HG02678 (cell line): ENCODE results near the gene SYNE2.
A peak's percentile ranks its signal among the peaks of the same experiment; 100 is the strongest.
"Not testable (repeated sequence)": the region's sequence is repeated elsewhere in the genome, so short reads cannot be mapped to it uniquely, and the experiment has no call there.

Experiments used
- ATAC-seq: cut with Tn5 transposase; IDR thresholded peaks from one replicate; pipeline ENCODE4 v1.9.1; 2021; ENCODE audit warnings: mild to moderate bottlenecking, moderate library complexity; ENCODE audit not compliant: unreplicated experiment

Gene SYNE2, protein sequence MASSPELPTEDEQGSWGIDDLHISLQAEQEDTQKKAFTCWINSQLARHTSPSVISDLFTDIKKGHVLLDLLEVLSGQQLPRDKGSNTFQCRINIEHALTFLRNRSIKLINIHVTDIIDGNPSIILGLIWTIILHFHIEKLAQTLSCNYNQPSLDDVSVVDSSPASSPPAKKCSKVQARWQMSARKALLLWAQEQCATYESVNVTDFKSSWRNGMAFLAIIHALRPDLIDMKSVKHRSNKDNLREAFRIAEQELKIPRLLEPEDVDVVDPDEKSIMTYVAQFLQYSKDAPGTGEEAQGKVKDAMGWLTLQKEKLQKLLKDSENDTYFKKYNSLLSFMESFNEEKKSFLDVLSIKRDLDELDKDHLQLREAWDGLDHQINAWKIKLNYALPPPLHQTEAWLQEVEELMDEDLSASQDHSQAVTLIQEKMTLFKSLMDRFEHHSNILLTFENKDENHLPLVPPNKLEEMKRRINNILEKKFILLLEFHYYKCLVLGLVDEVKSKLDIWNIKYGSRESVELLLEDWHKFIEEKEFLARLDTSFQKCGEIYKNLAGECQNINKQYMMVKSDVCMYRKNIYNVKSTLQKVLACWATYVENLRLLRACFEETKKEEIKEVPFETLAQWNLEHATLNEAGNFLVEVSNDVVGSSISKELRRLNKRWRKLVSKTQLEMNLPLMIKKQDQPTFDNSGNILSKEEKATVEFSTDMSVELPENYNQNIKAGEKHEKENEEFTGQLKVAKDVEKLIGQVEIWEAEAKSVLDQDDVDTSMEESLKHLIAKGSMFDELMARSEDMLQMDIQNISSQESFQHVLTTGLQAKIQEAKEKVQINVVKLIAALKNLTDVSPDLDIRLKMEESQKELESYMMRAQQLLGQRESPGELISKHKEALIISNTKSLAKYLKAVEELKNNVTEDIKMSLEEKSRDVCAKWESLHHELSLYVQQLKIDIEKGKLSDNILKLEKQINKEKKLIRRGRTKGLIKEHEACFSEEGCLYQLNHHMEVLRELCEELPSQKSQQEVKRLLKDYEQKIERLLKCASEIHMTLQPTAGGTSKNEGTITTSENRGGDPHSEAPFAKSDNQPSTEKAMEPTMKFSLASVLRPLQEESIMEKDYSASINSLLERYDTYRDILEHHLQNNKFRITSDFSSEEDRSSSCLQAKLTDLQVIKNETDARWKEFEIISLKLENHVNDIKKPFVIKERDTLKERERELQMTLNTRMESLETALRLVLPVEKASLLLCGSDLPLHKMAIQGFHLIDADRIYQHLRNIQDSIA (N-terminal part only)

DNA sequence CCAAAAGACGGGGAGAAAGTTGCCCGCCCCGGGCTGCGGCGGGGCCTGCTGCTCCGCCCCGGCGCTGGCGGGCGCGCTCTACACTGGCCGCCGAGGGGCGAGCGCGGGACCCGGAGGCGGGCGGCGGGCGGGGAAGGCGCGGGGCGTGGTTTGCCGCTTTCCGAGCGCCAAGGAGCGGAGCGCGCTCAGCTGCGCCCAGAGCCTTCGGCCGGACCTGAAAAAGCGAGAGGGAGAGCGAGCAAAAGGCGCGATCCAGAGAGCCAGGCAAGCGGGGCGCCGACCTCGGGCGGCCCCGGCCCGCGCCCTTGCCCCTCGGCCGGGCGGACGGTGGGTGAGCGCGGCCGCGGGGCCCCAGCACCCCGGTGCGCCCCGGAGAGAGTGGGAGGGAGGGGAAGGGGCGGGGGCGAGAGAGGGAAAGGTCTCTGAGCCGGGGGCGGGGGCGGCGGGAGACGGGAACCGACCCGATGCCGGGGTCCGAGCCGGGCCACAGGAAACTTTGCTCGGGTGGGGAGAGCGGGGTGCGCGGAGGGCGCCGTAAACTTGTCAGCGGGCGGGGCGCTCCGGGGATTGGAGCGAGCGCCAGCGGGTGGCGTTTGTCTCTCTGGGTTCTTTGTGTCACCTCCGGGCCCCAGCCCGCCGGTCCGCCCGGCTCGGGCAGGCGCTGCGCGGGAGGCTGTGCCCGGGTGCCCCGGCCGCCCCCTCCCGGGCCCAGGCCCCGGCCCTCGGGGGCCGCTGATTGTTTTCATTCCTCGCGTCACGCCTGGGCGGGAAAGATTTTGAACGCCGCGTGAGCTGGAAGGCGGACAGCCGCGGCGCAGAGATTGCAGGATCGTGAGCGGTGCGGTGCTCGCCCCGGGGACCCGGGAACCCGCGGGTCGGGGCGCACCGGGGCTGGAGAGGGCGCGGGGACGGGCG lies at the start of gene SYNE2:
SYNE2 (plus strand) TSS at position 188 of the 915 bp plus-strand sequence. CDS start 56,145 bp downstream, outside the sequence.
- ATAC-seq, result peak; percentile 88

DNA sequence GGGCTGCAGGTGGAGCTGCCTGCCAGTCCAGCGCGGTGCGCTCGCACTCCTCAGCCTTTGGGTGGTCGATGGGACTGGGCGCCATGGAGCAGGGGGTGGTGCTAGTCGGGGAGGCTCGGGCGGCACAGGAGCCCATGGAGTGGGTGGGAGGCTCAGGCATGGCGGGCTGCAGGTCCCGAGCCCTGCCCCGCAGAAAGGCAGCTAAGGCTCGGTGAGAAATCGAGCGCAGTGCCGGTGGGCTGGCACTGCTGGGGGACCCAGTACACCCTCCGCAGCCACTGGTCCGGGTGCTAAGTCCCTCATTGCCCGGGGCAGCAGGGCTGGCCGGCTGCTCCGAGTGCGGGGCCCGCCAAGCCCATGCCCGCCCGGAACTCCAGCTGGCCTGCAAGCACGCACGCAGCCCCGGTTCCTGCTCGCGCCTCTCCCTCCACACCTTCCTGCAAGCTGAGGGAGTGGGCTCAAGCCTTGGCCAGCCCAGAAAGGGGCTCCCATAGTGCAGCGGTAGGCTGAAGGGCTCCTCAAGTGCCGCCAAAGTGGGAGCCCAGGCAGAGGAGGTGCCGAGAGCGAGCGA lies 49.5 kb upstream of the SYNE2 start:
- ATAC-seq, result not testable (repeated sequence)

DNA sequence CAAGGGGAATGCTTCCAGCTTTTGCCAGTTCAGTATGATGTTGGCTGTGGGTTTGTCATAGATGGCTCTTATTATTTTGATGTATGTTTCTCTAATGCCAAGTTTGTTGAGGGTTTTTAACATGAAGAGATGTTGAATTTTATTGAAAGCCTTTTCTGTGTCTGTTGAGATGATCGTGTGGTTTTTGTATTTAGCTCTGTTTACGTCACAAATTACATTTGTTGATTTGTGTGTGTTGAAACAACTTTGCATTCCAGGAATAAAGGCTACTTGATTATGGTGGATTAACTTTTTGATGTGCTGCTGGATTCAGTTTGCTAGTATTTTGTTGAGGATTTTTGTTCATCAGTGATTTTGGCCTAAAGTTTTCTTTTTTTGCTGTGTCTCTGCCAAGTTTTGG lies 46.7 kb upstream of the SYNE2 start:
- not testable (repeated sequence) for ATAC-seq

DNA sequence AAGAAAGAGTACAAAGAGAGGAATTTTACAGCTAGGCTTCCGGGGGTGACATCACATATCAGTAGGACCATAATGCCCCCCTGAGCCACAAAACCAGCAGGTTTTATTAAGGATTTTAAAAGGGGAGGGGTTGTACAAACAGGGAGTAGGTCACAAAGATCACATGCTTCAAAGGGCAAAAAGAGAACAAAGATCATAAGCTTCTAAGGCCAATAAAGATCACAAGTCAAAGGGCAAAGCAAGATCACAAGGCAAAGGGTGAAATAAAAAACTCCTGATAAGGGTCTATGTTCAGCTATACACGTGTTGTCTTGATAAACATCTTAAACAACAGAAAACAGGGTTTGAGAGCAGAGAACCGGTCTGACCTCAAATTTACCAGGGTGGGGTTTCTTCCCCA lies 41.1 kb upstream of the SYNE2 start:
- not testable (repeated sequence) for ATAC-seq

DNA sequence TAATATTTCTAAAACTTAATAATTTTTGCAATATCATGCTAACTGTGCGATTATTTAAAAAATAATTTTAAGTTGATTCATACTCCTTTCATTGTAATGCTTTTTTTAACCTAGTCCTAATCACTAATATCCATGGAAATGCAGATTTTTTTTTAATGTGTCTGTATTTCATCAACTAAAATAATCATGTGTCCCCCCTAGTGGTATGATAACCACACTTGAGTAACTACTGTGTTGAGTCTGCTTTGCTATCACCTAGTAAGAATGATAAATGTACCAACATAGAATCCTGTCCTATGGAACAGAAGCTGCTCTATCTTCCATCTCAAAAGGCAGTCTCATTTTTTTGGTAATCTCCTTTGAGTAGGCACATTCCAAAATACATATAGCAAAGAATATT lies 19.1 kb upstream of the SYNE2 start:
- ATAC-seq, result no peak

DNA sequence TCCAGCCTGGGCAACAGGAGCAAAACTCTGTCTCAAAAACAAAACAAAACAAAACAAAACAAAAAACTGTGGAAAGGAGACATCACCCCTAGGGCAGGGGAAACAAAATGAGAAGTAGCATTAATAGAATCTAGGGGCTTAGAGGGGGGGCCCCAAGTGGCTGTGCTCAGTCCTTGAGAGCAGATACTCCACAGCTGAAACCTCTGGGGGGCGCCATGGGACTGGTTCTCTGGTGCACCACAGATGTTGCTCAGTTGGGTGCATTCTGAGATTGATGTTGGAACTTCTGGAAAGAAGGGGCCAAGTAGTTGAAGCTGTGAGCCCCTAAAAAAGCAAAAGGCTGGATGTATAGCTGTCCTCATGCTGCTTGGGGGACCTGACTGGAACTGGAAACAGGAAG lies 11.8 kb upstream of the SYNE2 start:
- ATAC-seq, result no peak

DNA sequence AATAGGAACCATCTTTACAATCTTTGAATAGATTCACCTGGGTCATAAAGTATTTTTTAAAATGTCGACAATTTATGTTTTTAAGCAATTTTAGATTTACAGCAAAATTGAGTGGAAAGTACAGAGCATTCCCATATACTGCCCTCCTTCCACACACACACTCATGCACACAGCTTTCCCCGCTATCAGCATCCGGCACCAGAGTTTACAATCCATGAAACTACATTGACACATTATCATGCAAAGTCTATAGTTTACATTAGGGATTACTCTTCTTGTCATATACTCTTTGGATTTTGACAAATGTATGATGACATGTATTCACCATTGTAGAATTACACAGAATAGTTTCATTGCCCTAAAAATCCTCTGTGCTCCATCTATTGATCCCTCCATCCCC lies 9.0 kb upstream of the SYNE2 start:
- ATAC-seq, result no peak

DNA sequence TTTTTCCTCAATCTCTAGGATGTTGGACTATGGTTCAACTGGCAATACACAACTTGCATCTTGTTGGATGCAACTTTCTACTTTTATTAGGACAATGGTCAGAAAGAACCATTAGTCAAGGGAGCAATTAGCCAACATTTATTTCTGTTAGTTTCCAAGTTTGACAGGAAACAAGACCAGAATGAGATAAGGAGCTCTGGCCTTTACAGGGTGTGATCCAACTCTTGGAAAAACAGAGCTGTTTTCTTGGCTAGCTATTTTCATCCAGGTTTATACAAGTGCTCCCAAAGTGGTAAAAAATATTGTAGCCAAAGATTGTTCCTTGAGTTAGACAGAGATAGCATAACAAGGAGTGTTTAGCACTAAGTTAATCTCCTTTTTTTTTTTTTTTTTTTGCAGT lies 3.9 kb upstream of the SYNE2 start:
- ATAC-seq, result no peak

DNA sequence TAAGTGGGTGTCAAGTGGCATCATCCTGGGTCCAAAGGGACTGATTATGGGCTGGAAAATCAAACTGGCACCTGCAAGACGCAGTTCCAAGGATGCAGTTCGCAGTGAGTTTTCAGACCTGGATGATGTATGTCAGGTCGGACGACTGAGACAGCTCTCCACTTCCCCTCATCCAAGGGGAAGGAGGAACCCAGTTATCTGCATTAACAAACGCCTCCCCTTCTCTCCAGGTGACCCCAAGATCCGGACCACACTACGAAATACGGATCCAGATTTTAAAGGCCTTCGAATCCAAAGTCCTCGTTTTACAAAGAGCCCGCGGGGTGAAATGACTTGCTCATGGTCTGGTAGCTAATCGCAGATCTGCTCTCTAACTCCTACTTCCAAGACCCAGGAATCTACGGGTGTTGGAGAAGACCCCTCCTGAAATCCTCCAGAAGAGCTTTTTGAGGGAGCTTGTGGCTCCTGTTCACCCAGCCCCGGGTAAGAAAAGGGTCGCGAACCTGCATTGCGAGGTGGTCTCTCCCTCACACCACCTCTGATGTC lies 460 bp upstream of the SYNE2 start:
- peak; percentile 2 for ATAC-seq

DNA sequence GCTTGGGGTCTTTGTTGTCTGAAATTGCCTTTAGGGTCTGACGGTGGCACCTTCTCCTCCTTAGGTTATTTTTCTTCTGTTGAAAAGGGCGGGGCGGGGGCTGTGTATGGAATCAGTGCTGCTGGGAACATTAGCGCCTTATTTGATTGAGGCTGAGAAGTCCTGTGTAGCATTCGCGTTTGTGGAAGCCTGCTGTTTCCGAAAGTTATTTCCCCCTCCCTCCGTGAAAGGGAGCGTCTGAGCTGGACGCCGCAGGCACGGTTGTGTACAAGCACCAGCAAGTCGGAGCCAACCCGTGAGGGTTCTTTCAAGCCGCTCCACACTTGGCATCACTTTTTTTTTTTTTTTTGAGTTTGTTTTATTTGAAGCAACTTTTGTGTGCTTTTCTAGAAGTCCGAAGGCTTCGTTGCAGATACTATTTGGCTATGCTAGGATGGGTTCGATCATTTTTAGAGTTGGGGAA lies 1.1 kb downstream of the SYNE2 start:
- peak; percentile 33 for ATAC-seq

DNA sequence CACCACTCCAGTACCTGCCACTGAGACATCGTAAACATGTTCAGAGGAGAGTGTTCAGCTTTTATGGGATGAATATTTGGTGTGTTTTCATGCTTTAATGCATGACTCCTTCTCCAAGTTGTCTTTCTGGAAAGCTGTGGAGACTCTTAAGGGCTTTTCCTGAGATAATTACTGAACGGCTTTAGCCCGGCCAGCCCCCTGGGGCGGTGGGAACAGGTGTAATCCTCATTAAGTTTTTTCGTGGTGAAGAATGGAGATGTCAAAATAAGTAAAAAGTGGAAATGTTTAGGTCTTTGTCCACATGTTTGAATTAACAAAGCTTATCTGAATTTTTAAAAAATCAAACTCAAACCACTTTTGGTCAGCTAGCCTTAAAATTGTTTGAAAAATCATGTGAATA lies 1.5 kb downstream of the SYNE2 start:
- ATAC-seq, result no peak

DNA sequence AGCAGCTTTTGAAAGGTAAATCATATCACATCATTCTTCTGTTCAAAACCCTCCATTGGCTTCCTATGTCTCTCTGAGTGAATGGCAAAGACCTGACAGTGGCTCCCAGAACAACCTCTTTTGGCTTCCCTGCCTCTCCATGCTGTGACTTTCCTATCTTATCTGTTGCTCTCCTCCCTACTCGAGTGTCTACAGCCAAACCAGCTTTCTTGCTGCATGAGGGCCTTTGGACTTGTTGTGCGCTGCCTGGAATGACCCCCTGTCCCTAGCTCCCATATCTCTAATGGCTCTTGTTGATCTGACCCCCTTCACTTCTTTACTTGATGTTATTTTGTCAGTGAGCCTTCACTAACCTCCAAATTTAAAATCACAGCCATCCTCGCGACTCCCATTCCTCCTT lies 2.5 kb downstream of the SYNE2 start:
- ATAC-seq, result no peak

DNA sequence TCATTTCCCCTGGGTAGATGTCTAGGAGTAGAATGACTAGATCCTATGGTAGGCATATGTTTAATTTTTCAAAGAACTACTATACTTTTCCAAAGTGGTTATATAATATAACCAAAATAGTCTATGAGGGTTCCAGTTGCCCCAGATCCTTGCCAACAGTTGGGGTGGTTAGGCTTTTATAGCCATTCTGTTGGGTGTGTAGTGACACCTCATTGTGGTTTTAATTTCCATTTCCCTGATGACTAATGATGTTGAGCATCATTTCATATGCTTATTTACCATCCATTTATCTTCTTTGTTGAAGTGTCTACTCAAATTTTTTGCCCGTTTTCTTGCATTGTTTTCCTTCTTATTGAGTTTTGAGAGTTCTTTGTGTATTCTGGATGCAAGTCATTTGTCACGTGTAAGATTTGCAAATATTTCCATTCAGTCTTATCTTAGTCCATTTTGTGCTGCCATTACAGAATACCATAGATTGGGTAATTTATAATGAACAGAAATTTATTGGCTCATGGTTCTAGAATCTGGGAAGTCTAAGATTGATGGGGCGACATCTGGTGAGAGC lies 4.7 kb downstream of the SYNE2 start:
- no peak for ATAC-seq

DNA sequence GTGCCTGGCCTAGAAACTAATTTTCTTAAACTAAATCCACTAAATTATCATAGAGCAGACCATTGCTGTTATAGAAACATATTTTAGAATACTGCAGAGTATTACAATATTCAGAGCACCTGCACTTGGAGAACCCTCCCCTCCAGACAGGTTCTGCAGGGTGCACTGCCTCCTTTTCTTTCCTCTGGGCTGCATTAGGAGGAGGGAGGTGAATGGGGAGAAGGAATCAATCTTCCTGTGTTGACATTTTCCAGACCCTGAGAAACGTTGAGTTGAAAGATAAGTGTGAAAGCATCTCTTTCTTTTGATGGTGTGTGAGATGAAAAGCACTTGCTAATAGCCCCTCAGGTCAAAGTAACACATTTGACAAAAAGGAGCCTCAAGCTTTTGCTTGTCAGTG lies 7.3 kb downstream of the SYNE2 start:
- no peak for ATAC-seq

DNA sequence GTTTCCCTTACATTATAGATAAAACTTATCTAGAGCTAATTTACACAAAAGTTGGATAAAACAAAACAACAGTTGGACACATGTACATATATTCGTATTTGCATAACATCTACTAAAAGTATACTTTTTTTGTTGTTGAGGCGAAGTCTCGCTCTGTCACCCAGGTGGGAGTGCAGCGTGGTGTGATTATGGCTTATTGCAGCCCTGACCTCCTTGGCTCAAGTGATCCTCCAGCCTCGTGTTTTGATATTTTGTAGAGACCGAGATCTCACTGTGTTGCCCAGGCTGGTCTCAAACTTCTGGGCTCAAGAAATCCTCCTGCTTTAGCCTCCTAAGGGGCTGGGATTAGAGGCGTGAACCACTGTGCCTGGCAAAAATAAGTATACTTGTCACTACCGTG lies 9.4 kb downstream of the SYNE2 start:
- no peak for ATAC-seq

DNA sequence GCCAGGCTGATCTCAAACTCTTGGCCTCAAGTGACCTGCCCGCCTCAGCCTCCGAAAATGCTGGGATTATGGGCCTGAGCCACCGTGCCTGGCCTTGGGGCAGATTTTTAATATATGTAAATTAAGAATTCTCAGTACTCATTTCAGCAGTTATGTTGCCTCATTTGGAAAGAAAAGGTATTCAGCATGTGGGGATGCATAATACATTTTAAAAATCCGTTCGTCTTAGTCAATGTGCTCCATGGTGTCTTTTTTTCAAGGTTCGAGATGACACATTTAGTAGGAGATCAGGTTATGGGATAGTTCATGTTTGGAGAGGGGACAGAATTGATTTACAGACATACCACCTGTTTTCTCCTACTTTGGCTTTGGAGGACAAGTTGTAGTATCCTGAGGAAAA lies 10.2 kb downstream of the SYNE2 start:
- ATAC-seq, result no peak

DNA sequence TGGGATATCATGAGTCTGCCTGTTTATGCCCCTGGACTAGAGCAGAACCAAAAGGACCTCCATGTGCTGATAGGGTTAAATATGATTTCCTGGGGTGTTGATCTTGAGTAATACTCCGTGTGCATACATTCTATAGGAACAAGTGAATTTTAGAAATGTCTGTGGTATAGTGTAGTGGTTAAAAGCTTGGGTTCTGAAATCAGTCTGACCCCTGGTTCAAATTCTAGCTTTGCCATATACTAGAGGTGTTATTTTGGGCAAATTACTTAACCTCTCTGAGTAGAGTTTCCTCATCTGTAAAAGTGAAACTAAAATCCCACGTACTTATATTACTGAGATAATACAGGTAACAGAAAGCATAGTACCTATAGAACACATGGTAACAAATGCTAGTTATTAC lies 12.0 kb downstream of the SYNE2 start:
- ATAC-seq, result peak; percentile 38

DNA sequence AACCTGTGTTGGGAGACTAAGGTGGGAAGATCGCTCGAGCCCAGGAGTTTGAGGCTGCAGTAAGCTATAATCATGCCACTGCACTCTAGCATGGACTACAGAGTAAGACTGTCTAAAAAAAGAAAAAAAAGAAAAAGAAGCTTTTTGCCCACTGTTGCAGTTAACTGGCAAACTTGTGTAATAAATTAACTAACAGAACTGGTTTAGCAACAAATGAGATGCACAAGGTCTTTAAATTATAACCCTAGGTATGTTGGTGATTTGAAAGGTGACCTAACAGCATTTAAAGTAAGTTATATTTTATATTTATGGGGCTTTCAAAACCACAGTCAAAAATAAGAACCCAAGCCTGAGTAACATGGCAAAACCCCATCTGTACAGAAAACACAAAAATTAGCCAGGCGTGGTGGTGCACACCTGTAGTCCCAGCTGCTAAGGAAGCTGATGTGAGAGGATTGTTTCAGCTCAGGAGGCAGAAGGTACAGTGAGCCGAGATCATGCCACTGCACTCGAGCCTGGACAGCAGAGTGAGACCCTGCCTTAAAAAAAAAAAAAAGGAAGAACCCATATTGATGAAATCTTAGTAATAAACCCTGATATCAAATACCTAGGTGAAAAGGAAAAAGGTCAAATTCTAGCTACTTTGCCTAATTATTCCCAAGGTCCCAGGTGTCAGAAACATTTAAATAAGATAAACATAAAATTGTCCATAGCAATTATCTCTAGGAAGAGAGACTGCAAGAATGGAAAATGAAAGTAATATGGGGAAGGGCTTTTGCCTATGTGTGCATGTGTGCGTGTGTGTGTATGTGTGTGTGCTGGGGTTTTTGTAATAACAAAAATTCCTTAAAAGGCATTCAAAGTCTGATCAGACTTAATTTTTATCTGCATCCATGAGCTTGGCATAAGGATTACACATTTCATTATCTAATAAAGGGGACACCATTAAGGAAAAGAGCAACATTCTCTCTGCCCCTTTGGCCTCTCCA lies 15.4 kb downstream of the SYNE2 start:
- peak; percentile 29 for ATAC-seq
